ENCODE data around the gene FBXL19.

FBXL19 gene

GRCh38 chr16:30902029-30902972 lies 21.1 kb upstream of the FBXL19 start (continued):
- TF ChIP-seq ZNF140 (tag by site-specific recombination; IDR thresholded peaks at IDR 0.05) (no peak), SP2 (tag by site-specific recombination; IDR thresholded peaks at IDR 0.05) (no peak; the same call in 1 of the 2 replicates), YY2 (tag by site-specific recombination; IDR thresholded peaks at IDR 0.05) (no peak), ZNF292 (tag by site-specific recombination; IDR thresholded peaks at IDR 0.05; ENCODE audit: borderline replicate concordance, low read depth) (no peak), ZNF16 (tag by site-specific recombination; IDR thresholded peaks at IDR 0.05; ENCODE audit: low read depth) (no peak), ZNF600 (tag by site-specific recombination; IDR thresholded peaks at IDR 0.05) (peak; percentile 47; the same call in 1 of the 2 replicates), ZNF48 (tag by site-specific recombination; IDR thresholded peaks at IDR 0.05) (no peak), BCL11A (tag by site-specific recombination; IDR thresholded peaks at IDR 0.05; ENCODE audit: low read depth) (no peak), ZNF221 (tag by site-specific recombination; IDR thresholded peaks at IDR 0.05; ENCODE audit: borderline replicate concordance) (no peak), ZNF529 (tag by site-specific recombination; IDR thresholded peaks at IDR 0.05; ENCODE audit: insufficient replicate concordance) (no peak), KLF9 (tag by site-specific recombination; IDR thresholded peaks at IDR 0.05; ENCODE audit: low read depth) (peak; percentile 72), ZNF658 (tag by site-specific recombination; IDR thresholded peaks at IDR 0.05) (no peak), ZSCAN30 (tag by site-specific recombination; IDR thresholded peaks at IDR 0.05) (no peak), SETDB1 (IDR thresholded peaks at IDR 0.05; ENCODE audit: insufficient read length, low read length) (no peak), ZNF354C (tag by site-specific recombination; IDR thresholded peaks at IDR 0.05; ENCODE audit: borderline replicate concordance, low read depth) (no peak), ZNF704 (tag by site-specific recombination; IDR thresholded peaks at IDR 0.05) (no peak), ZNF664 (tag by site-specific recombination; IDR thresholded peaks at IDR 0.05) (peak; percentile 67; the same call in 1 of the 2 replicates), KLF8 (tag by site-specific recombination; IDR thresholded peaks at IDR 0.05) (no peak), ZNF660 (tag by site-specific recombination; IDR thresholded peaks at IDR 0.05) (no peak), ZNF560 (tag by site-specific recombination; IDR thresholded peaks at IDR 0.05; ENCODE audit: borderline replicate concordance) (no peak), ZFP41 (tag by site-specific recombination; IDR thresholded peaks at IDR 0.05; ENCODE audit: borderline replicate concordance) (no peak), ZNF350 (tag by site-specific recombination; IDR thresholded peaks at IDR 0.05) (no peak), ZNF791 (tag by site-specific recombination; IDR thresholded peaks at IDR 0.05) (no peak), ZNF341 (tag by site-specific recombination; IDR thresholded peaks at IDR 0.05; ENCODE audit: low read depth) (peak; percentile 24; the same call in 1 of the 2 replicates), SCRT2 (tag by site-specific recombination; IDR thresholded peaks at IDR 0.05) (no peak), ZNF391 (tag by site-specific recombination; IDR thresholded peaks at IDR 0.05; ENCODE audit: borderline replicate concordance, low read depth) (no peak; the same call in 1 of the 2 replicates)
- TF ChIP-seq, protein P1, sequence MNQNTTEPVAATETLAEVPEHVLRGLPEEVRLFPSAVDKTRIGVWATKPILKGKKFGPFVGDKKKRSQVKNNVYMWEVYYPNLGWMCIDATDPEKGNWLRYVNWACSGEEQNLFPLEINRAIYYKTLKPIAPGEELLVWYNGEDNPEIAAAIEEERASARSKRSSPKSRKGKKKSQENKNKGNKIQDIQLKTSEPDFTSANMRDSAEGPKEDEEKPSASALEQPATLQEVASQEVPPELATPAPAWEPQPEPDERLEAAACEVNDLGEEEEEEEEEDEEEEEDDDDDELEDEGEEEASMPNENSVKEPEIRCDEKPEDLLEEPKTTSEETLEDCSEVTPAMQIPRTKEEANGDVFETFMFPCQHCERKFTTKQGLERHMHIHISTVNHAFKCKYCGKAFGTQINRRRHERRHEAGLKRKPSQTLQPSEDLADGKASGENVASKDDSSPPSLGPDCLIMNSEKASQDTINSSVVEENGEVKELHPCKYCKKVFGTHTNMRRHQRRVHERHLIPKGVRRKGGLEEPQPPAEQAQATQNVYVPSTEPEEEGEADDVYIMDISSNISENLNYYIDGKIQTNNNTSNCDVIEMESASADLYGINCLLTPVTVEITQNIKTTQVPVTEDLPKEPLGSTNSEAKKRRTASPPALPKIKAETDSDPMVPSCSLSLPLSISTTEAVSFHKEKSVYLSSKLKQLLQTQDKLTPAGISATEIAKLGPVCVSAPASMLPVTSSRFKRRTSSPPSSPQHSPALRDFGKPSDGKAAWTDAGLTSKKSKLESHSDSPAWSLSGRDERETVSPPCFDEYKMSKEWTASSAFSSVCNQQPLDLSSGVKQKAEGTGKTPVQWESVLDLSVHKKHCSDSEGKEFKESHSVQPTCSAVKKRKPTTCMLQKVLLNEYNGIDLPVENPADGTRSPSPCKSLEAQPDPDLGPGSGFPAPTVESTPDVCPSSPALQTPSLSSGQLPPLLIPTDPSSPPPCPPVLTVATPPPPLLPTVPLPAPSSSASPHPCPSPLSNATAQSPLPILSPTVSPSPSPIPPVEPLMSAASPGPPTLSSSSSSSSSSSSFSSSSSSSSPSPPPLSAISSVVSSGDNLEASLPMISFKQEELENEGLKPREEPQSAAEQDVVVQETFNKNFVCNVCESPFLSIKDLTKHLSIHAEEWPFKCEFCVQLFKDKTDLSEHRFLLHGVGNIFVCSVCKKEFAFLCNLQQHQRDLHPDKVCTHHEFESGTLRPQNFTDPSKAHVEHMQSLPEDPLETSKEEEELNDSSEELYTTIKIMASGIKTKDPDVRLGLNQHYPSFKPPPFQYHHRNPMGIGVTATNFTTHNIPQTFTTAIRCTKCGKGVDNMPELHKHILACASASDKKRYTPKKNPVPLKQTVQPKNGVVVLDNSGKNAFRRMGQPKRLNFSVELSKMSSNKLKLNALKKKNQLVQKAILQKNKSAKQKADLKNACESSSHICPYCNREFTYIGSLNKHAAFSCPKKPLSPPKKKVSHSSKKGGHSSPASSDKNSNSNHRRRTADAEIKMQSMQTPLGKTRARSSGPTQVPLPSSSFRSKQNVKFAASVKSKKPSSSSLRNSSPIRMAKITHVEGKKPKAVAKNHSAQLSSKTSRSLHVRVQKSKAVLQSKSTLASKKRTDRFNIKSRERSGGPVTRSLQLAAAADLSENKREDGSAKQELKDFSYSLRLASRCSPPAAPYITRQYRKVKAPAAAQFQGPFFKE (tag by site-specific recombination; IDR thresholded peaks at IDR 0.05; ENCODE audit: borderline replicate concordance), result no peak
- TF ChIP-seq, protein P2, sequence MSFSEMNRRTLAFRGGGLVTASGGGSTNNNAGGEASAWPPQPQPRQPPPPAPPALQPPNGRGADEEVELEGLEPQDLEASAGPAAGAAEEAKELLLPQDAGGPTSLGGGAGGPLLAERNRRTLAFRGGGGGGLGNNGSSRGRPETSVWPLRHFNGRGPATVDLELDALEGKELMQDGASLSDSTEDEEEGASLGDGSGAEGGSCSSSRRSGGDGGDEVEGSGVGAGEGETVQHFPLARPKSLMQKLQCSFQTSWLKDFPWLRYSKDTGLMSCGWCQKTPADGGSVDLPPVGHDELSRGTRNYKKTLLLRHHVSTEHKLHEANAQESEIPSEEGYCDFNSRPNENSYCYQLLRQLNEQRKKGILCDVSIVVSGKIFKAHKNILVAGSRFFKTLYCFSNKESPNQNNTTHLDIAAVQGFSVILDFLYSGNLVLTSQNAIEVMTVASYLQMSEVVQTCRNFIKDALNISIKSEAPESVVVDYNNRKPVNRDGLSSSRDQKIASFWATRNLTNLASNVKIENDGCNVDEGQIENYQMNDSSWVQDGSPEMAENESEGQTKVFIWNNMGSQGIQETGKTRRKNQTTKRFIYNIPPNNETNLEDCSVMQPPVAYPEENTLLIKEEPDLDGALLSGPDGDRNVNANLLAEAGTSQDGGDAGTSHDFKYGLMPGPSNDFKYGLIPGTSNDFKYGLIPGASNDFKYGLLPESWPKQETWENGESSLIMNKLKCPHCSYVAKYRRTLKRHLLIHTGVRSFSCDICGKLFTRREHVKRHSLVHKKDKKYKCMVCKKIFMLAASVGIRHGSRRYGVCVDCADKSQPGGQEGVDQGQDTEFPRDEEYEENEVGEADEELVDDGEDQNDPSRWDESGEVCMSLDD (tag by site-specific recombination; IDR thresholded peaks at IDR 0.05), result no peak
- TF ChIP-seq, protein P3, sequence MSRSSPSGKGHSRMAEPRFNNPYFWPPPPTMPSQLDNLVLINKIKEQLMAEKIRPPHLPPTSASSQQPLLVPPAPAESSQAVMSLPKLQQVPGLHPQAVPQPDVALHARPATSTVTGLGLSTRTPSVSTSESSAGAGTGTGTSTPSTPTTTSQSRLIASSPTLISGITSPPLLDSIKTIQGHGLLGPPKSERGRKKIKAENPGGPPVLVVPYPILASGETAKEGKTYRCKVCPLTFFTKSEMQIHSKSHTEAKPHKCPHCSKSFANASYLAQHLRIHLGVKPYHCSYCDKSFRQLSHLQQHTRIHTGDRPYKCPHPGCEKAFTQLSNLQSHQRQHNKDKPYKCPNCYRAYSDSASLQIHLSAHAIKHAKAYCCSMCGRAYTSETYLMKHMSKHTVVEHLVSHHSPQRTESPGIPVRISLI (tag by site-specific recombination; IDR thresholded peaks at IDR 0.05), result no peak
